Measurements from ENCODE around the gene SNAI1. TPM values are rescaled to one million over a fixed set of nuclear protein-coding genes. Genes with fewer than 3 reads are reported as not detected.

SNAI1 gene
- total RNA-seq, 1 experiment from 2014 or later: 4.1 TPM

- TF ChIP-seq EZH2 (IDR thresholded peaks at IDR 0.05; ENCODE audit: borderline replicate concordance, low read depth, low read length, poor library complexity, severe bottlenecking): no peak
- TF ChIP-seq CTCF (conservative IDR thresholded peaks at IDR 0.05; ENCODE audit: low read depth, low read length): no peak
- Histone ChIP-seq H3K36me3 (ENCODE audit: insufficient read depth, low read length, poor library complexity, severe bottlenecking) (no peaks in the 10 kb centered on the region), H3K27me3 (replicated peaks; ENCODE audit: insufficient read depth, low read depth, low read length, poor library complexity) (no peaks in the 10 kb centered on the region), H3K9me3 (ENCODE audit: low read depth, low read length, poor library complexity, severe bottlenecking) (no peaks in the 10 kb centered on the region), H3K4me3 (ENCODE audit: low read depth, low read length, poor library complexity, severe bottlenecking) (no peak overlapping the region), H3K27ac (ENCODE audit: low read depth, low read length, poor library complexity, severe bottlenecking) (no peak overlapping the region), H3K4me1 (ENCODE audit: insufficient read depth, low read length, poor library complexity, severe bottlenecking) (no peaks in the 10 kb centered on the region)
- no TSS peak for BruUV-seq (replicated peaks)
- POLR2A ChIA-PET (ENCODE audit: low non-redundant PET): interaction anchor here (0.7 kb wide), 1 partner anchor 35 kb away, joined by 6 read pairs; no protein-coding TSS in a partner anchor
- intact Hi-C loops (cut with micrococcal nuclease; ENCODE audit: unreplicated experiment): no loop called here
- DNase-seq (ENCODE audit: low spot score): no peak
- CTCF ChIA-PET: interaction anchor here (1.3 kb wide), 1 partner anchor 55 kb away, joined by 4 read pairs; no protein-coding TSS in a partner anchor
These were observed 33.4 kb downstream of the SNAI1 start for GRCh38 chr20:50015993-50016770.

DNA sequence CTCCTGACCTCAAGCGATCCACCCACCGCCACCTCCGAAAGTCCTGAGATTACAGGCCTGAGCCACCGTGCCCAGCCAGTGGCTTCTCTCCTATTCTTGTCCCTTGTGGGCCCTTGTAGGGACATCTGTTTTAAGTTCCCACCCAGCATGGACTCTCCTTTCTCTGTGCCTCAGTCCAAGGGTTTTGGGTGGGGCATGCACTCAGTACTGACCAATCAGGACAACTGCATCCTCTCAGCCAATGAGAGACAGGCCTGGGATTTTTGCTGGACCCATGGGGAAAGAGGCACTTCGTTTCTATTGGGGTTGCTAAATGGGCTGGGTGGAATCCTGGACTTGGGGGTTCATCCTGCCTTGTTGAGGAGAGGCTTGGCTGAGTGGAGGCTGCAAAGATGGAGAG lies 34.4 kb downstream of the SNAI1 start:
- no peak for DNase-seq (ENCODE audit: low spot score)
- ChIA-PET POLR2A (ENCODE audit: low non-redundant PET) (interaction anchor here (0.7 kb wide), 1 partner anchor 34 kb away, joined by 6 read pairs; no protein-coding TSS in a partner anchor), CTCF (no interaction called here)
- Histone ChIP-seq H3K36me3 (ENCODE audit: insufficient read depth, low read length, poor library complexity, severe bottlenecking) (no peaks in the 10 kb centered on the region), H3K9me3 (ENCODE audit: low read depth, low read length, poor library complexity, severe bottlenecking) (no peaks in the 10 kb centered on the region), H3K27ac (ENCODE audit: low read depth, low read length, poor library complexity, severe bottlenecking) (no peak overlapping the region), H3K4me1 (ENCODE audit: insufficient read depth, low read length, poor library complexity, severe bottlenecking) (no peaks in the 10 kb centered on the region), H3K4me3 (ENCODE audit: low read depth, low read length, poor library complexity, severe bottlenecking) (no peak overlapping the region), H3K27me3 (replicated peaks; ENCODE audit: insufficient read depth, low read depth, low read length, poor library complexity) (no peaks in the 10 kb centered on the region)
- no TSS peak for BruUV-seq (replicated peaks)
- intact Hi-C loops (cut with micrococcal nuclease; ENCODE audit: unreplicated experiment): no loop called here
- TF ChIP-seq CTCF (conservative IDR thresholded peaks at IDR 0.05; ENCODE audit: low read depth, low read length) (no peak), EZH2 (IDR thresholded peaks at IDR 0.05; ENCODE audit: borderline replicate concordance, low read depth, low read length, poor library complexity, severe bottlenecking) (no peak)

GRCh38 chr20:50017576-50018248 lies 34.9 kb downstream of the SNAI1 start:
- CTCF ChIA-PET: no interaction called here
- no peaks in the 10 kb centered on the region for H3K9me3 ChIP-seq (ENCODE audit: low read depth, low read length, poor library complexity, severe bottlenecking)
- H3K4me1 ChIP-seq (ENCODE audit: insufficient read depth, low read length, poor library complexity, severe bottlenecking): no peaks in the 10 kb centered on the region
- POLR2A ChIA-PET (ENCODE audit: low non-redundant PET): no interaction called here
- no peaks in the 10 kb centered on the region for H3K27me3 ChIP-seq (replicated peaks; ENCODE audit: insufficient read depth, low read depth, low read length, poor library complexity)
- TF ChIP-seq EZH2 (IDR thresholded peaks at IDR 0.05; ENCODE audit: borderline replicate concordance, low read depth, low read length, poor library complexity, severe bottlenecking) (no peak), CTCF (conservative IDR thresholded peaks at IDR 0.05; ENCODE audit: low read depth, low read length) (no peak)
- no TSS peak for BruUV-seq (replicated peaks)
- no peak overlapping the region for H3K27ac ChIP-seq (ENCODE audit: low read depth, low read length, poor library complexity, severe bottlenecking)
- H3K36me3 ChIP-seq (ENCODE audit: insufficient read depth, low read length, poor library complexity, severe bottlenecking): no peaks in the 10 kb centered on the region
- intact Hi-C loops (cut with micrococcal nuclease; ENCODE audit: unreplicated experiment): no loop called here
- H3K4me3 ChIP-seq (ENCODE audit: low read depth, low read length, poor library complexity, severe bottlenecking): no peak overlapping the region
- DNase-seq (ENCODE audit: low spot score): no peak
